Left renal pelvis (tissue), 4 donors: ENCODE measurements around the gene SCAMP1. TPM values are rescaled to one million over a fixed set of nuclear protein-coding genes. Genes with fewer than 3 reads are reported as not detected.

ENCODE experiments used
- DNase-seq, 4 donors: peaks; one replicate each; pipeline ENCODE4 v3.0.0-alpha.2; 2013; ENCODE audit warnings: low read depth in 4 of 4, low spot score in 3 of 4
- polyA plus RNA-seq, 4 donors: library from polyadenylated mRNA; unstranded; fragments of 120-200 nt; gene quantifications; one replicate each; pipeline ENCODE4 v1.2.1, GENCODE V29; 2013; ENCODE audit not compliant: insufficient read length in 4 of 4

The SCAMP1 gene
- polyA plus RNA-seq, 4 donors = 44.5 to 64.5 (median 53.6) TPM

DNA sequence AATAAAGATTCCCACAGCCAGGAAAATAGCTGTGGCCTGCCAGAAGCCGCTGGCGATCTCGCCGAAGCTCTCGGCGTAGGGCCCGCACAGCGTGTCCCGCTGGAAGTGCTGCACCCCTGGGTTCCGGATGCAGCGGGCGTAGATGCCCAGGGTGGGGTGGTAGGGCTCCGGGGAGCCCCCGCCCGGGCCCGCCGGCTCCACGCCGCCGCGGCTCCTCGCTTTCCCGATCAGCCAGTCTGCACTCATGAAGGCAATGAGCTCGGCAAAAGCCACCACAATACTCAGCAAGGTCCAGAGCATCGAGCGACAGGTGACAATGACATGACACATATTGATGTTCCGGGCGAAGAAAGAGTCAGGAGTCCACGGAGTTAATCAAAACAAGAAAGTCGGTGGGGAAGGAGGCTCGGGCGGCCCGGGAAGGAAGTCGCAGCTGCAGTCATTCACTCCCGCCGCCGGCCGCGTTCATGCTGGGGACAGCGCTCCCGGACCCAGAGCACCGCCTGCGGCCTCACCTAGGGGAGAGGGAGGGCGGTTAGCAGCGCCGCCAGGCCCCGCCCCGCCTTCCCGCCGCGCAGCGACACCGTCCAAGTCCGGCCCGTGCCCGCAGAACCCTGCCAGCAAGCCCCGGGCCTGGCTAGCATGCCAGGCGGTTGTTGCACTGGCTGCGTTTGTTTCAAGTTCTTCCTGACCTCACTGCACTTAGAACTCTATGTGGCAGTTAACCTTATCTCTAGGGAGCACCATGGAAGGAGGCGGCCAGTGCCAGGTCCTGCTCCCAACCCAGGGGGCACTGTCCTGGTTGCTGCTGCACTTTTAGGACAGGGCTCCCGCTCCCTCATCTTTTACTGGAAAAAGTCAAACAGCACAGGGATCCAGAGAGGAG, 149.7 kb downstream of the SCAMP1 start:
- DNase-seq = no peak

DNA sequence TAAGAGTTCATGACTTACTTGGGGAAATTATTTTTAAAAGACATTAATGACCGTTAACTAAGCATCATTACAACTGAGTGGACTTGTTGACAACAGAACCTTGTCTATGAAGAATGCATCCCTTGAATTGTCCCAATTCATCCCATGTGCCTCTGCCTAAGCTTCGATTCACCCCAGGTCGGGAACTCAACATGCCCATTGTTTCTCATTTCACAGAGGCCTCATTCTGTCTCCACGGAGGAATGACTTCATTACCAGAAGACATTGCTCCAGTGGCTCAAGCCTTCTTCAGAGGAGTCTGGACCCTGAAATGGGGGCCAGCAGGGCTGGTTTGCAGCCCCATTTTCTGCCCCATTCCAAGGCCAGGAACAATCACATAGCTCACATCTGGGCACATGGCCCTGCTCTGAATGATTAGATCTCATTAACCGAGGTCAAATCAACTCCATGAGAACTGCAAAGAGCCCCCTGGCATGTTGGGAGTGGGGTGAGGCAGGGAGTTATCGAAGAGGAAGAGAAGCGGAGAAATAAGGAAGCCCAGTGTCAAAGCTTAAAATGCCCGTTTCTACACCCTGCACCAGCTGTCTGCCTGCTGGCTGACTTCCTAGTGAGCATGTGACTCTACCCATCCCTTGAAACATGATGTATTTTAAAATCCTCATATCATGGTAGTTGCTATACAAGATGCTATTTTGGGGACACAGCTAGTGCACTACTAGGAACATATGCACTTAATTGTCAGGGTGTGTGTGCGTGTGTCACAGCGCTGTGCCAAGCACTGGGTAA, 150.9 kb downstream of the SCAMP1 start:
- no peak for DNase-seq

DNA sequence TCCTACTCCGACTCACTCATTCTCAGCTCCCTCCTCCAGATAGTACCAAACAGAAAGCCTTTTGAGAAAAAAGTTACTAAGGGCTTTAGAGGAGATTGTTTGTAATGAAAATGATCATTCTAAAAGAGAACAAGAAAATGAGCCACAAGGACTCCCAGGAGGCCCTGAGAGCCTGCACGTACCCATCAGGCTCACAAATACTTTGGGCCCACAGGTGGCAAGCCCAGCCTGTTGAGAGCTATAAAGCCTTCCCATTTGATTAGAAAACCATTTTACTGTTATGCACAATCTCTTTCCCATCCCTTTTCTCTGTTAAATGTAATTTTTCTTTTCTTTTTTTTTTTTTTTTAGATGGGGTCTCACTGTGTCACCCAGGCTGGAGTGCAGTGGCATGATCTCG, 152.0 kb downstream of the SCAMP1 start:
- DNase-seq = no peak

DNA sequence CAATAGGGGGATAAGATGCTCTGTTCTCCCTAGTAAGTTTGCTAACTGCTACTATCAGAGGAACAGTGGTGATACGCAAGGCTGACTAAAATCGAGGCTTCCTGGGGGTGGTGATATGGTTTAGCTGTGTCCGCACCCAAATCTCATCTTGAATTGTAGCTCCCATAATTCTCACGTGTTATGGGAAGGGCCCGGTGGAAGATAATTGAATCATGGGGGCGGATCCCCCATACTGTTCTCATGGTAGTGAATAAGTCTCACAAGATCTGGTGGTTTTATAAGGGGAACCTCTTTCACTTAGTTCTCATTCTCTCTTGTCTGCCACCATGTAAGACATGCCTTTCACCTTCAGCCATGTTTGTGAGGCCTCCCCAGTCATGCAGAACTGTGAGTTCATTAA, 153.0 kb downstream of the SCAMP1 start:
- DNase-seq = no peak

DNA sequence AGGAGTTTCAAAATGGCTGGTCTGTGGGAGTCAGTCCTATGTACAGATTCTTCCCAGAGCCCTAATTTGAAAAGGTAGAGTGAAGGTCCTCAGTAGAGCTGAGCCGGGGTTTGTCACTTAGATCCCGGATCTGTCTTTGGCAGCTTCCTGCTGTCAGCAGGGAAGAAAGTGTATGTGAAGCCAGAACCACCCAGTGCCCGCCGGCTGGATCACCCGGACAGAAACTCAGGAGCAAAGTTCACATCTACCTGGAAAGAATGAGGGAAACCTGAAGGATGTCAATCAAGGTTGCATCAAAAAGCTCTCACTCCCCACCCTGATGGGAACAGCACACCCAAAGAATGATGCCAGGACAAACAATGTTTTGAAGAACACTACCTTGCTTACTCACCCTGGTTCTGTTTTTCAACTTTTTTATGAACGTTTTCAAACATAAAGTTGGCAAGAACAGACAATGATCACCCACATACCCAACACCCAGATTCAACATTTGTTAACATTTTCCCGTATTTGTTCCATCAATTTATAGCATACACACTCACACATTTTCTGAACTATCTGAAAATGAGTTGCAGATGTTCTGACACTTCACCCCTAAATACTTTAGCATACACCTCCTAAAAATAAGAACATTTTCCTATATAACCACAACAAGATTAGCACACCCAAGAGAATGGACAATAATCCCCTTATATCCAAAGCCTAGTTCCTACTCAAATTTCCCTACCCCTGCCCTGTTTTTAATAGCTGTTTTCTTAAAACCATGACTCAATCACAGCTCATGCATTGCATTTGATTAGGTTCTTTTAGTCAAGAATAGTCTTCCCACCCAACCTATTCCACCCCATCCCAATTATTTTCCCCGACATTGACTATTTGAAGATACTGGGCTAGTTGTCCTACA, 154.3 kb downstream of the SCAMP1 start:
- DNase-seq = no peak

DNA sequence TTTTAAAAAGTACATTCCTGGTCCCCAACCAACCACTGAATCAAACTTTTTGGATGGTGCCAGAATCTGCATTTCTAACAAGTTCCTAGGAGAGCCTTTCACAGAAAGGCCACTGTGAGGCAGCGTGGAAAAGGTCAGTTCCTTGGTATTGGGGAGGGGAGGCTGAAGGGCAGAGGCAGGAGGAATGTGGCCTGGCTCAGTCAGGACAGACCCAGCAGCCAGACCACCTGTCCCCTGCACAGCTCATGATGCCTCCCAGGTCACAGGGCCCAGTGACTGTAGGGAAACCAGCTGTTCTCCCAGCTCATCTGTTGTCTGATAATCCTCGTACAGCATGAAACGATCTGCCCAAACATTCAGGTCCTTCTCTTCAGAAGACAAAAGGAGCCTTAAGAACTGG, 155.3 kb downstream of the SCAMP1 start:
- no peak for DNase-seq

DNA sequence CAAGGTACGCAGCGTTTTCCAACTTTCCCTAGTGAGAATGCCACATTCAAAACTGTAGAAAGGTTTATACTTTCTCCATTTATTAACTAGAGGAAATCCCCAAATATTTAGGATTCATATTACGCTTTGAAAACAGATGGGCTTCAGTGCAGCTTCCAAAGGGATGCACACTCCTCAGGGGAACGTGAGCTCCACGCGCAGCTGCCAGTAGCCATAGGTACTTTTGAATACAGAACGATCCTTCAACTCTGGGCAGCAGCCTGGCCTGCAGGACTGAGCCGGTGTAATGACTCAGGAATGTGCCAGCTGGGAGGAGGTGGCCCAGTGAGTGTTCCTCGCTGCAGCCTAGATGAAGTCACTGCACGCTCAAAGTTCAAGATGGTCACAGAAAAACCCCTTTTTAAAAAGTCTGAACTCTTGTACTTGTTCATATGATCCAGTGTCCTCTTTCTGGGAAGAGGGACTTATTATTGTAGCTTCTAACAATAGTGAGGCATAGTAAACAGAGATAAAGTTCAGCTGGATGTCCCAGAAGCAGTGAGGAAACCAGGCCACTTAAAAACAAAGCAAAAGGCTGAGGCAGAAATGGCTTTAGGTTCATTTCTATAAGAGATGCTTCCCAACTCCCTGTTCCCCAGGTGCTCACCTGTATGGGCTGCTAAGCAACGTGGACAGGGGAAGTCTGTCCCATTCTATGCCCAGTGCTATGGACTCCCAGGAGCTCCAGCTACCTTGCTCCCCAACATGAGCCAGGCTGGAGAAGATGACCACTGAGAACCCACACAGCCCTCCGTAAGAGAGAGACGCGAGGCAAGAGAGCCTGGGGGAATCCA, 158.2 kb downstream of the SCAMP1 start:
- DNase-seq = no peak

DNA sequence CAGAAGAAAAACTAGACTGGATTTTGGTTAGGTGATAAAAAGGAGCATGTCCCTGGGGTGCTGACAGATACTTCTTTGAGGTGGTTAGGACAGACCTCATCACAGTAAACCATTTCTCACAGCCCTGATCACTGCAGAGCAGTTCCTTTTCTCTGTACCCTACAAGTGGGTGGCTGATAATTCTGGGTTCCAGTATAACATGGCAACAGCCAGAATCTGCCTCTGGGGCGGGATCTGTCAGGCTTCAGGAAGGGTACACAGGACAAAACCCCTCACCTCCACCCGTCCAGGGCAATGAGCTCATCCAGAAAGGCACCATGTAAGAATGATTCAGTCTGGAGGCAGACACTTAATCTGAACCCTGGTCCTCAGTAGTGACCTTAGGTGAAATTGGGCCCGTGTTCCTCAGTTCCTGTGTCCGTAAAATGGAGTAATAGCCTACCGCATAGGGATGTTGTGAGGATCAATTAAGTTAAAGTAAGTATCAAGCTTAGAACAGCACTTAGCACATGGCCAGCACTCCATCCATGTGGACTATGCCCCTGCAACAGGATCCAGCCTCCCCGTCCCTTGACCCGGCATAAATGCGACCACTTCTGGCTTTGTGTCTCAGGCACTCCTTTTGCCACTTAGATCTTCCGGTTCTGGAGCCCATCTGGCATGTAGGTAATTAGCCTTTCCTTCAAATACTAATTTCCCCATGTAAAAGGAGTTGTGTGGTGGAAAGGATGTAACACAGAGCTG, 159.0 kb downstream of the SCAMP1 start:
- no peak for DNase-seq

DNA sequence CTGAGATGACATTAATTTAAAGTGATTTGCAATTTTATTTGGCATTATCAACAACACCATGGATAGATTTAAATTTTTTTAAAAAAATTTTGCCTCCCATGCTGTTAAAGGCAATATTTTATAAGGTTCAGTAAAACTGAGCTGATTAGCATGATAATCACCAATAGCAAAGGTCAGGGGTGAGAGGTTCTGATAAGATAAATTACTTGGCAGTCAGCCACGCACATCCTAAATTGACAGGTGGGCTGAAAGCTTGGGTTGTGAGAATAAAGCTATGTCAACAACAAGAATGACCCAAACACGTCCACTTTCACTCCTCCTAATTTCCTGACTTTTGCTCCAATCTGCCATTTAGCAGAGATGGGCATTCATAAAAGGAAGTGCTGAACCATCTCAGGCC, 161.0 kb downstream of the SCAMP1 start:
- no peak for DNase-seq

DNA sequence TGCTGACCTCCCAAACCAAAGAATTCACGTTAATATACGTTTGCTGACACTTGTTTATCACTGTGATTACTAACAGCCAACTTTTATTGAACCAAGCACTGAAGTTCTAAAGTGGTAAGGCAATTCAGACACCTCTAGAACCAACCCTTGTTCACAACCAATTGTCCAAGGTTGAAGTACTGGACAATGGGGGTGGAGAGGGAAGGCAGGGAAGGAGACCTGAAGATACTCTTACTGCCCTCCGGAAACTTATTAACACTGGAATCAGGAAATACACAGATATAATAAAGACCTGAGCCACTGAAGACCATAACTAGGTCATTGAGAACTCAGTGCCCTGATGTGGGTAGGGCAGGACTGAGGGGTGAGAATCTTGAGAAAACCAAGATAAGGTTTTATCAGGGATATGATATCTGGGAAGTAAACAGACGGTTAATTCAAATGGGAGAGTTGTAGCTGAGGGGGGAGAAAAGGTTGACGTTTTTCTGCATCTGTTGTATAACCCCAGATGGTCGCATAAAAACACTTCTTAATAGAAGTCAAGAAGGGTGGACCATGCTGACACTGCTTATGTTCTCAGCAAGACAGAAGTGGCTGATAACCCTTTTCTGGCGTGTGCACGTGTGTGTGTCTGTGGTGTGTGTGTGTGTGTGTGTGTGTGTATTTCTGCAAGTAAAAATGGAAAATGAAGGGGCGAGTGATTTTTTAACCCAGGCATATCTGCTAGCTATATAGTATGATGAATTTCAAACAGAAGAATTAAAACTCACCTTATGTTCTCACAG, 162.3 kb downstream of the SCAMP1 start:
- no peak for DNase-seq

DNA sequence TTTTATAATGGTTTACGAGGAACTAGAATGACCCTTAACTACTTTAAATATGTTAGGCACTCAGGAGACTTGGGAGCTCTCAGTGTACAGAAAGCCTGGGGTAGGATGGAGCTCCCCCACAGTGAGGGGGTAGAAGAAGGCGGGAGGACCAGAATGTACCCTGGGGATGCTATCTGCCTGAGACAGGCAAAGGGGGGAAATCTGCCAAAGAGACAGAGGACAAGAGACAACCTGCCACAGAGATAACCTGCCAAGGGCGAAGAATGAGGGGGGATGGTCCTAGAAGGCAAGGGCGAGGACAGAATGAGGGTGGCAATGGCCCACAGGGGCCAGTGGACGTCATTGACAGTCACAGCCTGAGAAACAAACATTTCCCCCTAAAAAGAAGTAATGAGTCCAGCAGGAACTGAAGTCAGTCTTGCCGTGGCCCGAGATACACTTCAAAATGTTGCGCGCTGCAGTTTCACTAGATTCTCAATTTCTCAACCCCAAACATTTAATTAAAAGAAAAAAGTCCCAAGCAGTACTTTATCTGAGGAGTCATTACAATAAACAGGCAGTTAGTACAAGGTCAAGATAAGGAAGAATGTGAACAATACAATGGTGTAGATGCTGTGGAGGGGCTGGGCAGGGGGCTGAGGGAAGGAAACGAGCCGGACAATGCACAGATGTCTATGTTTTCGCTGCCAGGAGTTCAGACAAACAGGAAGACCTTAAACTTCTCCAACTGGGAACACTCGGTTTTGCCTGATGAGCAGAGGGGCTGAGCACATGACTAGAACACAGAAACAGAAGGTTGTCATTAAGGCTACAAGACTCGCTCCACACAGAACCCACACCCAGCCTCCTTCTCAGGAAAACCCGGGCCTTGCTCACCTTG, 163.1 kb downstream of the SCAMP1 start:
- no peak for DNase-seq

DNA sequence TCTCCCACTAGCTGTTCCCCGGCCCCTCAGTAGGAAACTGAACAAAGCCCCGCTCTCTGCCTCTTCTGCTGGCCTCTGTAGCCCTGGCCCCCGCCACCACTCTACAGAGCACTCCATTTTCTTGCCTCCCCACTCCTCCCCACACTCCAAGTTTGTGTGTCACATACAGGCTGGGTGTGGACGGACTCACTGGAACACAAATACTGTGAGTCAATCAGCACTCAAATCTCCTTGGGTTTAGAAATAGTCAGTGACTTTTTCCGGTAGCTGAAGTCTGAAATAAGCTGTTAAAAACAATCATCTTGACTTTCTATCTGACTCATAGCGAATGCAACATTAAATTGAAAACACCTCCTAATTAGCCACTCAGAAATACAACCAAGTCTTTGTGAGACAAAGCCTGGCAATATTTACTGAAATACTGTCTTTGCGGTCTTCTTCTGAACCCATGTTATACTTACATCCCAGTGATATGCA, 165.7 kb downstream of the SCAMP1 start:
- DNase-seq = no peak

DNA sequence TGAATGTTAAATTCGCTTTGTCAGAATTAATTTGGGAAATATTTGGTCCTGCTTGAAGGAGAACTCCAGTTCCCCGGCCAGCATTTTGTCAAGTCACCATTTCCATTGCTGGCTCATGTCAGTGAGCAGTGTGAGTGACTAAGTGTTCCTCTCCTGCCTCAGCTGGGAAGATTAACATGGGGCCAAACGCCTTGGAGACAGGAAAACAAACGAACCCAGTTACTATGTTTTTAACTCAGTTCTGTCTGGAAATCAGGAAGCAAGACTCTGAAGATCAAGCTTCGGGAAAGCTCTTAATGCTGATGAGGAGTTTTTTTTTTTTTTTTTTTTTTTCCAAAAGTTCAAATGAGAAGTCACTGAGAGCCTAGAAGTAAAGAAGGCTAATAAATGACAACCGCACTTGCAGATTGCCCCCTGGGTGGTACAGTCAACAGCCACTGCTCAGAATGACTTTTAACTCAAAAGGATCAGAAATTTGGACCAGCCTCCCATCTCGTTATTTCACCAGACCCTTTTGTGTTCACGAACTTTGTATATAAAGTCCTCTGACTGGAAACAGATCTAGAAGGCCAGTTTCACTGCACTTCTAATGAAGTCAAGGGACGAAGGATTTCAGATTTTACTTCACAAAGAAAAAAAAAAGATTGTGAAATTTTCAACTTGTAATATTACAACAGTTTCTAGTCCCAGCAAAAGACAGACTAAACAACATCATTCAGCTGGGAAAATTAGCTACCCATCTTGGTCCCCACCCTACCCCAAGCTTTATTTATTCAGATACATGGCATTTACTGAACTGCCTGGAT, 166.8 kb downstream of the SCAMP1 start:
- no peak for DNase-seq

DNA sequence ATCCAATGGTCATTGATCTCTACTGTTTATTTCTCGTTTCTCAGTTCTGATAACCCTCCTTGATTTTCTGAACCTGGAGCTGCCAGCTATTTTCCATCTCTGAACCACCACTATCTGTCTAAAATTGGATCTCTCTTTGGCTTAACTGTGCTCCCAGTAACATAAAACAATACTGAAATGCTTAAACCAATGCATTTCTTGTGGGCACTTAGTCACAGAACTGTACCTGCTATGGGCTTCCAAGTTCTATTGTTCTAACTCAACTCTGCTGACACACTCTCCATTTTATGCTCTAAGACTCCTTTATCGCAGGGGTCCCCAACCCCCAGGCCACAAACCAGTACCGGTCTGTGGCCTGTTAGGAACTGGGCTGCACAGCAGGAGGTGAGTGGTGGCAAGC, 167.5 kb downstream of the SCAMP1 start:
- no peak for DNase-seq
